Lower lobe of right lung (tissue), 2 donors: Measurements from ENCODE around the gene SOX13. TPM values are rescaled to one million over a fixed set of nuclear protein-coding genes. Genes with fewer than 3 reads are reported as not detected.

ENCODE experiments used
- ATAC-seq, 2 donors: fragments of 200-7000 bp; cut with Tn5 transposase; one replicate each; pipeline ENCODE4 v1.9.1; 2020 to 2022; ENCODE audit warnings: mild to moderate bottlenecking in 2 of 2, moderate library complexity in 2 of 2
- DNase-seq: peaks from one replicate; pipeline ENCODE4 v3.0.0-alpha.2; 2020
- H3K27ac ChIP-seq: fragments of 200-600 bp; one replicate; pipeline ENCODE4 v1.8.0; 2022
- H3K27me3 ChIP-seq: fragments of 200-600 bp; one replicate; pipeline ENCODE4 v1.8.0; 2022; ENCODE audit warnings: low read depth
- H3K36me3 ChIP-seq: fragments of 200-600 bp; one replicate; pipeline ENCODE4 v1.8.0; 2022; ENCODE audit warnings: mild to moderate bottlenecking
- H3K4me1 ChIP-seq: fragments of 200-600 bp; one replicate; pipeline ENCODE4 v1.8.0; 2022
- H3K4me3 ChIP-seq: fragments of 200-600 bp; one replicate; pipeline ENCODE4 v1.8.0; 2022; ENCODE audit warnings: mild to moderate bottlenecking
- H3K9me3 ChIP-seq: fragments of 200-600 bp; one replicate; pipeline ENCODE4 v1.8.0; 2022
- intact Hi-C: fragments of 100-400 bp; cut with DNase I; formaldehyde crosslinking; loops from one replicate; pipeline ENCODE4 v1.11.0; 2022
- total RNA-seq: library from RNA; stranded (reverse); fragmentation: NEBNext Ultra II Directional; extraction: Animal tissue kit (Norgen Biotek cat#: 25700); gene quantifications from one replicate; pipeline ENCODE4 v1.2.1, GENCODE V29; 2021
- TF ChIP-seq, protein P1 (sequence below): fragments of 200-600 bp; IDR thresholded peaks from one replicate; pipeline ENCODE4 v1.8.0; 2022; ENCODE audit warnings: antibody characterized with exemption, mild to moderate bottlenecking
- donor health status: DM: no; HTN: yes; CAD: no; lungs with severe emphysema.

Gene SOX13
- total RNA-seq, 1 donor from 2014 or later = 57.8 TPM

DNA sequence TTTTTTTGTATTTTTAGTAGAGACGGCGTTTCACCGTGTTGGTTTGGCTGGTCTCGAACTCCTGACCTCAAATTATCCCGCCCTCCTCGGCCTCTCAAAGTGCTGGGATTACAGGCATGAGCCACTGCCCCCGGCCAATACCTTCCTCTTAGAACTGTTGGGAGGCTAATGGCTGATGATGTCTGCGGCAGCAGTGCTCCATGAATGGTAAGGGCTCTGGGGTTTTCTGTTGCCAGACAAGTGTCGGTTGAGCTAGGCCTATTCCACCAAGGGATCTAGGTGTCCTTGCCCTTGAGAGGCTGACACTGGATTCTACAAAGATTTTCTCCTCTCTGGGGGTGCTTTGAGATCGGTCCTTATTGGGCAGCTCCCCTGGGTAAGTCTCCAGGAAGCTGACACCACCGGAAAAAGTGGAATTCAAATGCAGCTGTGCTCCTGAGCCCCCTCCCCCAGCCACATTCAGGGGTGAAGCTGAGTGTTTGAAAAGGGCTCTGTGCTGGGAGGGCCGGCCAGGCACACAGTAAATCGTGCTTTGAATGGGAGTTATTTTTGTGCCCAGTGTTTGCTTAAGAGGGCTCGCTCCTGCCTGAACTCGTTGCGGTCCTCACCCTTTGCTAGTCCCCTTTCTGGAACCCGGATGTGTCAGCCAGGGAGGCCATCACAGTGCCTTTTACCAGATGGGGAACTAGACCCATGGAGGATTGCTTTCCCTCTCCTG, 5.2 kb downstream of the SOX13 start:
- TF ChIP-seq, protein P1, sequence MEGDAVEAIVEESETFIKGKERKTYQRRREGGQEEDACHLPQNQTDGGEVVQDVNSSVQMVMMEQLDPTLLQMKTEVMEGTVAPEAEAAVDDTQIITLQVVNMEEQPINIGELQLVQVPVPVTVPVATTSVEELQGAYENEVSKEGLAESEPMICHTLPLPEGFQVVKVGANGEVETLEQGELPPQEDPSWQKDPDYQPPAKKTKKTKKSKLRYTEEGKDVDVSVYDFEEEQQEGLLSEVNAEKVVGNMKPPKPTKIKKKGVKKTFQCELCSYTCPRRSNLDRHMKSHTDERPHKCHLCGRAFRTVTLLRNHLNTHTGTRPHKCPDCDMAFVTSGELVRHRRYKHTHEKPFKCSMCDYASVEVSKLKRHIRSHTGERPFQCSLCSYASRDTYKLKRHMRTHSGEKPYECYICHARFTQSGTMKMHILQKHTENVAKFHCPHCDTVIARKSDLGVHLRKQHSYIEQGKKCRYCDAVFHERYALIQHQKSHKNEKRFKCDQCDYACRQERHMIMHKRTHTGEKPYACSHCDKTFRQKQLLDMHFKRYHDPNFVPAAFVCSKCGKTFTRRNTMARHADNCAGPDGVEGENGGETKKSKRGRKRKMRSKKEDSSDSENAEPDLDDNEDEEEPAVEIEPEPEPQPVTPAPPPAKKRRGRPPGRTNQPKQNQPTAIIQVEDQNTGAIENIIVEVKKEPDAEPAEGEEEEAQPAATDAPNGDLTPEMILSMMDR = no peak
- ATAC-seq = peak; percentile 44 to 47
- Histone ChIP-seq H3K27me3 (no peaks in the 10 kb centered on the region), H3K36me3 (no peaks in the 10 kb centered on the region), H3K27ac (peak overlapping the region; percentile 76), H3K9me3 (no peaks in the 10 kb centered on the region), H3K4me1 (peaks cover 75% of the 10 kb centered on the region), H3K4me3 (peak overlapping the region; percentile 17)
- DNase-seq = peak; percentile 72
- intact Hi-C loops = no loop called here

DNA sequence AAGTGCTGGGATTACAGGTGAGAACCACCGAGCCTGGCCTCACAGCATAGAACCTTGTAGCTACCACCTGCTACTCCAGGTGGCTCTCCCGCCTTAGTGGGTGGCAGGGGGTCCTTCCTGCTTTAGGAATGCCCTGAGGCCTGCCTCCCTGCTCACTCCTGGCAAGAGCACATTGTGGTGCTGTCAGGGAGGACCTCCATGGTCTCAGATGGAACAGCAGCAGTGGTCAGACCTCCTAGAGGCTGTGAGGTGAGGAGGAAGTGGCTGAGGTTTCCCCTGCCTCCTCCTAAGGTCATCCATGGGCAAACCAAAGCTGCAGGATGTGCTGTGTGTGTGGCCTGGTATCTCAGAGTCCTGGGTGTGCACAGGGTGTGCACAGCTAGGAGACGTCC, 6.7 kb downstream of the SOX13 start:
- peaks cover 89% of the 10 kb centered on the region for H3K4me1 ChIP-seq
- intact Hi-C loops = no loop called here
- H3K4me3 ChIP-seq = peak overlapping the region; percentile 19
- no peaks in the 10 kb centered on the region for H3K27me3 ChIP-seq
- ATAC-seq = no peak
- no peak for DNase-seq
- H3K9me3 ChIP-seq = no peaks in the 10 kb centered on the region
- TF ChIP-seq, protein P1 = no peak
- peak overlapping the region; percentile 86 for H3K27ac ChIP-seq
- no peaks in the 10 kb centered on the region for H3K36me3 ChIP-seq

DNA sequence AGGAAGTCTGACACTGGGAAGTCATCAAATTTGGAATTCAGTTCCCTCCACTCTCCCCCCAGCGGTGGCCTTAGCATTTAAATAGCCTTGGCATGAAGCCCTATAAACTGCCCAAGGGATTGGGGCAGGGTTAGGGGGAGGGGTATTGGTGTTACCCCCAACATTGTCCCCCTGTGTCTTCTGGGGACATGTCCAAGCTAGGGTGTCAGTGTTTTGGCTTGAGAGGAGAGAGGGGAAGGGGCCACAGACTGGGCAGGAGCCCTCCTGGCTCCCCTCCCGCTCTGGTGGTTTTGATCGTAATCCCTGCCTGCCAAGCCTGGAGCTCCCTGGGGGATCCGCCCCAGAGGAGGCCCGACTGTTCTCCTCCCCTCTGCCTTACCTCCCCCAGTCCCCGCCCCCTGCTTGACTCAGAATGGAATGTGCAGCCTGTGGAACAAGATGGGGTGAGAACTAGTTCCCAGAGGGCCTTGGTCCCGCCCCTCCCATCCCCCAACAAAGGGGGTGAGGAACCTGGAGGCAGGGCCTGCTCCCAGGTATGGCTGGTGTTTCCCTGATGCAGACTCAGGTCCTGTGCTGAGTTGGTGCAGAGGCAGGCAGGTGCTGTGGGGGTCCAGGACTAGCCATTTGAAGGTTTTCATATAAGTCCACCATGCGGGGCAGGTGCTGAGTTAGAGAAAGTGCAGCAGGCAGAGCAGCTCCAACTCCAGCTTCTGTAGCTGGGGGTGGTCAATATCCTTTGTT, 7.4 kb downstream of the SOX13 start:
- TF ChIP-seq, protein P1 = no peak
- H3K27ac ChIP-seq = peak overlapping the region; percentile 86

DNA sequence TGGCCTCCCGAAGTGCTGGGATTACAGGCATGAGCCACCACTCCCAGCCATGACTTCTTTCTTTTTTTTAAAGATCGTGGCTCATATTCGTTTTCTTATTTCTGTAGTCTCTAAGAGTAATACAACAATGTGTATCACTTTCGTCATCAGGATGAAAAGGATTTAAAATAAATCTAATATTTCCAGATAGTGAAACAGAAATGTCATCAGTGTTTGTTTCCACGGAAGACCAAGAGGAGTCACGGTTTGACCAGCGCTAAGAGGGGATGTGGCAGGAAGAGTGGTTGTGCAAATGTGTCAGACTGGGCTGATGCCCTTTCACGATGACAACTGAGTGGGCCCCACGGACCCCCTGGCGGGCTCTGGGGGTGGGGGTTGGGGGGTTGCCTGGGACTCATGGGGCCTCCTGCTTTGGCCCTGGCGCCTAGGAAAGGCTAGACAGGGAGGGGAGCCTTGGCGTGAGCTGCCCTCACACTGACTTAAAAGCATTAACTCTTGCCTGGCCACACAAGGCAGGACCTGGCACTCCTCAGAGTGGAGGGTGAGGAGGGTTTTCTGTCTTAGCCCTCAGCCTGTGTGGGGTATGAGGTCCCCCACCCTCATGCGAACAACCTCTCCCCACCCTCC, 8.4 kb downstream of the SOX13 start:
- H3K4me1 ChIP-seq = peaks cover 98% of the 10 kb centered on the region
- intact Hi-C loops = no loop called here
- ATAC-seq (no peak), DNase-seq (no peak)
- H3K27ac ChIP-seq = peak overlapping the region; percentile 86
- no peaks in the 10 kb centered on the region for H3K9me3 ChIP-seq
- H3K4me3 ChIP-seq = peak overlapping the region; percentile 17
- TF ChIP-seq, protein P1 = no peak
- no peaks in the 10 kb centered on the region for H3K36me3 ChIP-seq
- H3K27me3 ChIP-seq = no peaks in the 10 kb centered on the region

More for the DNA sequence above, 7.4 kb downstream of the SOX13 start:
- ATAC-seq (peak; percentile 94 to 95), DNase-seq (peak; percentile 94)
- Histone ChIP-seq H3K4me1 (peaks cover 97% of the 10 kb centered on the region), H3K4me3 (peak overlapping the region; percentile 19), H3K27me3 (no peaks in the 10 kb centered on the region), H3K9me3 (no peaks in the 10 kb centered on the region), H3K36me3 (no peaks in the 10 kb centered on the region)
- intact Hi-C loops = no loop called here

DNA sequence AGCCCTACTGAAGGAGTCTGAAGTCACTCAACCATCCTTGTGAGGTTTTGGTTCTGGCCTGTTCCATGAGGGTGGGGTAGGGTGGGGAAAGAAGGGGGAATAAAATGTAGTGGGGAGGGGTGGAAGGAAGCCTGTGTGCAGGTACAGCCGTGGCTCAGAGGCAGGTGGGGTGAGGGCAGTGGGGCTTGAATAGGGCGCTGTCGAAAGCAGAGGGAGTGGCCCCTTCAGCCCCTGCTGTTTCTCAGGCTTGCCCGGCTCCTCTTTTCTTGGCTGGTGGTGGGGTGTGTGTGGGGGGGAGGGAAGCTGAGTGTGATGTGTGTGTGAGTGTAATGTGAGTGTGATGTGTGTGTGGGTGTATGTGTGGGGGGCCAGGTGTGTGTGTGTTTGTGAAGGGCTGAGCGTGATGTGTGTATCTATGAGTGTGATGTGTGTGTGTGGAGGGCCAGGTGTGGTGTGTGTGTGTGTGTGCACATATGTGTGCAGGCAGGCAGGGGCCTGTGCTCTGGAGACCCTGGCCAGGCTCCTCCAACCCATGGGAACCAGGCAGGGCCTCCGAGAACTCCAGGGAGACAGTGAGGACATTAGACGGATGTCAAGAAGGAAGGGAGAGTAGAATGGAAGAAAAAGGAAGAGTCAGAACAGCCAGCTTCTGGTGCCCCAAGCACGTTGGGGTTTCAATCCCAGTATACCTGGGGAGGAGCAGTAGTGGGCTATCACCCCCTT, 9.0 kb downstream of the SOX13 start:
- intact Hi-C loops = no loop called here
- Histone ChIP-seq H3K4me1 (peaks cover 98% of the 10 kb centered on the region), H3K36me3 (no peaks in the 10 kb centered on the region), H3K9me3 (no peaks in the 10 kb centered on the region), H3K27ac (peak overlapping the region; percentile 86), H3K27me3 (no peaks in the 10 kb centered on the region), H3K4me3 (peak overlapping the region; percentile 17)
- no peak for DNase-seq
- TF ChIP-seq, protein P1 = no peak
- ATAC-seq = no peak
